Measurements from ENCODE around the gene TAOK1. TPM values are rescaled to one million over a fixed set of nuclear protein-coding genes. Genes with fewer than 3 reads are reported as not detected.
A peak's percentile ranks its signal among the peaks of the same experiment; 100 is the strongest.

TAOK1 gene
- total RNA-seq, 1 donor from 2014 or later = 42.2 TPM

- Histone ChIP-seq H3K27ac (peak overlapping the region; percentile 80), H3K4me1 (peaks cover 69% of the 10 kb centered on the region), H3K4me3 (peak overlapping the region; percentile 83 to 94), H3K36me3 (no peaks in the 10 kb centered on the region), H3K27me3 (no peaks in the 10 kb centered on the region), H3K9me3 (no peaks in the 10 kb centered on the region)
- TF ChIP-seq POLR2AphosphoS5 (IDR thresholded peaks at IDR 0.05; ENCODE audit: insufficient read depth in 1 of 2, low read depth in 1 of 2) = peak in 1 of 2 donors; percentile 23
- TF ChIP-seq CTCF (IDR thresholded peaks at IDR 0.05) = no peak
- no peak for TF ChIP-seq POLR2A (IDR thresholded peaks at IDR 0.05)
- DNase-seq (ENCODE audit: extremely low spot score in 2 of 2) = no peak
- intact Hi-C loops (cut with DNase I) = loop anchor here (10.0 kb wide), 1 partner anchor 346 kb away; the partner anchor contains the start of gene SSH2
Observed at GRCh38 chr17:29588562-29589411, 198.6 kb downstream of the TAOK1 start.

DNA sequence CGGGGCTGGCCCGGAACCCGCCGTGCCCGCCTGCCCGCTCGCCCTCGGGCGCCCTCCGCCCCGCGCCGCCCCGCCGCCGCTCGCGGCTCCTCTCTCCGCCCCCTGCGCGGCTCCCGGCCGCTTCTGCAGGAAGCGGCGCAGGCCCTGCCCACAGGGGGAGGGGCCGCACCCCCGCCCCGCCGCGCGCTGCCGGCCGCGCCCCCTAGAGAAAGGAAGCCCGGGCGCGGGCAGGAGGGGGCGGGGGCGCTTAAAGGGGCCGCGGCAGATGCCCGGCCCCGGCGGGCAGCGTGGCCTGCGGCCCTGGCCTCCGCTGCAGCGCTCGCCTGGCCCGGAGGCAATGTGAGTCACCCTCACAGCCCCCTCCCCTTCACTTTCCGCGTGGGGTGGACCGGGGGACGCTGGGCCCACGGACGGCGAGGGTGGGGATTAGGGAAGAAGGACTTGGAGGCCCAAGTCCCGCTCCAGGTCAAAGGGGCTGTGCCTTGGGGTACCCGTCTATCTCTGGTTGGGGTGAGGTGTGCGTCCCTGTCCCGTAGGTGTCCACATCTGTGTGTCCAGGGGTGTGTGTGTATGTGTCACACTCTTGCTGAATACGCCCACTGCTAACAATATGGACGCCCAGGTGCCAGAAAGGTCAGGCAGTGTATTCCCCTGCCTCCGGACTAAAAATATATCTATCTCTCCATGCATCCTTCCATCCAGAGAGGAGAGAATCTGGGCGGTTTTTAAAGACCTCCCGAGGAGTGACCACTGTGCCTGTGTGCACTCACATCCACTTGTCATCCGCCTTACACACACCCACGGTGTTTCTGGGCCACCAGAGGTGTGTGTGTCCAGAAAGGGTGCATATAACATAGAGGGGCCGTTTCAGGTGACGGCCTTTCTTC is 199.6 kb downstream of the TAOK1 start, which contains the start of gene GIT1:
Gene GIT1 (minus strand): TSS at position 125 of the 887 bp plus-strand sequence. CDS start 270 bp downstream, outside the sequence.
- intact Hi-C loops (cut with DNase I) = loop anchor here (10.0 kb wide), 1 partner anchor 345 kb away; the partner anchor contains the start of gene SSH2
- Histone ChIP-seq H3K27ac (peak within 1 kb of the TSS; percentile 93), H3K4me3 (peak within 1 kb of the TSS; percentile 83 to 94), H3K4me1 (peaks cover 70% of the 10 kb centered on the region), H3K36me3 (no peaks in the 10 kb centered on the region), H3K9me3 (no peaks in the 10 kb centered on the region), H3K27me3 (no peaks in the 10 kb centered on the region)
- peak in 1 of 2 donors; percentile 79 for TF ChIP-seq POLR2A (IDR thresholded peaks at IDR 0.05)
- TF ChIP-seq POLR2AphosphoS5 (IDR thresholded peaks at IDR 0.05; ENCODE audit: insufficient read depth in 1 of 2, low read depth in 1 of 2) = no peak
- DNase-seq (ENCODE audit: extremely low spot score in 2 of 2) = no peak

DNA sequence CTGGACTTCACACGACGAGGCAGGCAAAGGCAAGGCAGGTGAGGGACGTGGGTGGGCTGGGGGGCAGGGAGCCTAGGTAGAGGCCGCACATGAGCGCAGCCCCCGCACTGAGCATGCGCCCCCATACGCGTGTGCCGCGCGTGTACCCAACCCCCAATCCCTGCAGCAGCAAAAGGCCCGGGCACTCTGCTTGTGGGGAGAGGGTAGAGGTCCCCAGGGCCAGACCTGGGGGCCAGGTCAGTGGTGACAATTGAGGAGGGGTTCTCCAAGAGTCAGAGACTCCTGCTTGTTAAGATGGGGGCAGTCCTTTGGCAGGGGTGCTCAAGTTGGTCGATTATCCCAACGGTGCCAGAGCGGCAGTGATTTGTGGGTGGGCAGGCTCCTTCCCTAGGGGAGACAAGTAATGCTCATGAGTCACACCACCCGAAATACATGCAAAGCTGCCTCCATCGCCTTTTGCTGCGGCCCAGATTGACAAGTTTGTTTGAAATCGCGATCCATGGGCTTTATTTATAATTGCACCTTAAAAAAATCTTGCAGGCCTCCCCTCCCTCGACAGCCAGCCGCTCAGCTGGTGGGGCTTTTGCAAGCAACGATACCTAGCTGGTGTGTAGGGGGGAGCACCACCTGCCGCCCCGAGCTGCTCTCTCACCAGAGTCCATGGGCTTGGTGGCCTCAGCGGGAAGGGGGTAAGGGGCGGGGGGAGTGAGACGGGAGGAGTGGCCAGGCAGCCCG is 200.4 kb downstream of the TAOK1 start:
- intact Hi-C loops (cut with DNase I) = no loop called here
- H3K4me3 ChIP-seq = peak overlapping the region; percentile 54 to 94

GRCh38 chr17:29591146-29591736 is 201.1 kb downstream of the TAOK1 start:
- Histone ChIP-seq H3K27ac (peak overlapping the region; percentile 93), H3K36me3 (no peaks in the 10 kb centered on the region), H3K4me3 (peak overlapping the region; percentile 32 to 94), H3K27me3 (no peaks in the 10 kb centered on the region), H3K4me1 (peaks cover 77% of the 10 kb centered on the region), H3K9me3 (no peaks in the 10 kb centered on the region)
- intact Hi-C loops (cut with DNase I) = no loop called here
- TF ChIP-seq POLR2AphosphoS5 (IDR thresholded peaks at IDR 0.05; ENCODE audit: insufficient read depth in 1 of 2, low read depth in 1 of 2) (no peak), POLR2A (IDR thresholded peaks at IDR 0.05) (peak in 1 of 2 donors; percentile 16)
- no peak for DNase-seq (ENCODE audit: extremely low spot score in 2 of 2)

More for the DNA sequence above, 200.4 kb downstream of the TAOK1 start:
- Histone ChIP-seq H3K27ac (peak overlapping the region; percentile 93), H3K9me3 (no peaks in the 10 kb centered on the region), H3K27me3 (no peaks in the 10 kb centered on the region), H3K36me3 (no peaks in the 10 kb centered on the region), H3K4me1 (peaks cover 72% of the 10 kb centered on the region)
- TF ChIP-seq POLR2A (IDR thresholded peaks at IDR 0.05) (no peak), CTCF (IDR thresholded peaks at IDR 0.05) (no peak), POLR2AphosphoS5 (IDR thresholded peaks at IDR 0.05; ENCODE audit: insufficient read depth in 1 of 2, low read depth in 1 of 2) (no peak)
- DNase-seq (ENCODE audit: extremely low spot score in 2 of 2) = no peak

- DNase-seq (ENCODE audit: extremely low spot score in 2 of 2) = no peak
- peak overlapping the region; percentile 93 for H3K27ac ChIP-seq
- H3K4me3 ChIP-seq = peak overlapping the region; percentile 66 to 94
- H3K4me1 ChIP-seq = peaks cover 79% of the 10 kb centered on the region
- H3K9me3 ChIP-seq = no peaks in the 10 kb centered on the region
- TF ChIP-seq CTCF (IDR thresholded peaks at IDR 0.05) (peak; percentile 85 to 94 (median 86)), POLR2AphosphoS5 (IDR thresholded peaks at IDR 0.05; ENCODE audit: insufficient read depth in 1 of 2, low read depth in 1 of 2) (peak in 1 of 2 donors; percentile 69), POLR2A (IDR thresholded peaks at IDR 0.05) (no peak)
- H3K27me3 ChIP-seq = no peaks in the 10 kb centered on the region
- intact Hi-C loops (cut with DNase I) = no loop called here
- H3K36me3 ChIP-seq = no peaks in the 10 kb centered on the region
Observed at GRCh38 chr17:29591737-29592608, 201.8 kb downstream of the TAOK1 start.
